Measurements from ENCODE around the gene SPO11.

SPO11 gene

GRCh38 chr20:57291003-57291402 is 38.6 kb upstream of the SPO11 start:
- 71 to 89% methylated on average over 9 to 10 of the region's 10 CpGs for WGBS, 2 experiments (ENCODE audit: insufficient coverage in 2 of 2)

GRCh38 chr20:57291694-57292093 is 37.9 kb upstream of the SPO11 start:
- WGBS, 2 experiments (ENCODE audit: insufficient coverage in 2 of 2) = 96 to 100% methylated on average over 3 to 4 of the region's 6 CpGs
- H3K4me1 ChIP-seq (ENCODE audit: control insufficient read depth, insufficient read depth, low read length, poor library complexity, severe bottlenecking) = peaks cover 9% of the 10 kb centered on the region
- no peak overlapping the region for H3K4me3 ChIP-seq (ENCODE audit: extremely low read depth, insufficient read depth, low read length, poor library complexity, severe bottlenecking)
- no peaks in the 10 kb centered on the region for H3K9me3 ChIP-seq (ENCODE audit: control insufficient read depth, low read length)
- H3K36me3 ChIP-seq (ENCODE audit: control insufficient read depth, insufficient read depth, low read length) = no peaks in the 10 kb centered on the region
- no peak overlapping the region for H3K27ac ChIP-seq (ENCODE audit: low read depth, low read length, severe bottlenecking)

More at GRCh38 chr20:57291003-57291402, 38.6 kb upstream of the SPO11 start:
- no peak overlapping the region for H3K4me3 ChIP-seq (ENCODE audit: extremely low read depth, insufficient read depth, low read length, poor library complexity, severe bottlenecking)
- H3K9me3 ChIP-seq (ENCODE audit: control insufficient read depth, low read length) = no peaks in the 10 kb centered on the region
- no peak overlapping the region for H3K27ac ChIP-seq (ENCODE audit: low read depth, low read length, severe bottlenecking)
- H3K4me1 ChIP-seq (ENCODE audit: control insufficient read depth, insufficient read depth, low read length, poor library complexity, severe bottlenecking) = peaks cover 9% of the 10 kb centered on the region
- no peaks in the 10 kb centered on the region for H3K36me3 ChIP-seq (ENCODE audit: control insufficient read depth, insufficient read depth, low read length)

- peaks cover 3% of the 10 kb centered on the region for H3K4me1 ChIP-seq (ENCODE audit: control insufficient read depth, insufficient read depth, low read length, poor library complexity, severe bottlenecking)
- H3K36me3 ChIP-seq (ENCODE audit: control insufficient read depth, insufficient read depth, low read length) = no peaks in the 10 kb centered on the region
- H3K4me3 ChIP-seq (ENCODE audit: extremely low read depth, insufficient read depth, low read length, poor library complexity, severe bottlenecking) = no peak overlapping the region
- no peaks in the 10 kb centered on the region for H3K9me3 ChIP-seq (ENCODE audit: control insufficient read depth, low read length)
- H3K27ac ChIP-seq (ENCODE audit: low read depth, low read length, severe bottlenecking) = no peak overlapping the region
- WGBS, 2 experiments (ENCODE audit: insufficient coverage in 2 of 2) = 83 to 86% methylated on average over 1 to 2 of the region's 2 CpGs
These were observed 37.0 kb upstream of the SPO11 start for GRCh38 chr20:57292611-57293010.

GRCh38 chr20:57293995-57294394 is 35.6 kb upstream of the SPO11 start:
- H3K4me3 ChIP-seq (ENCODE audit: extremely low read depth, insufficient read depth, low read length, poor library complexity, severe bottlenecking) = no peak overlapping the region
- WGBS, 2 experiments (ENCODE audit: insufficient coverage in 2 of 2) = 78 to 87% methylated on average over 5 to 7 of the region's 7 CpGs
- H3K27ac ChIP-seq (ENCODE audit: low read depth, low read length, severe bottlenecking) = no peak overlapping the region
- no peaks in the 10 kb centered on the region for H3K9me3 ChIP-seq (ENCODE audit: control insufficient read depth, low read length)
- no peaks in the 10 kb centered on the region for H3K4me1 ChIP-seq (ENCODE audit: control insufficient read depth, insufficient read depth, low read length, poor library complexity, severe bottlenecking)
- H3K36me3 ChIP-seq (ENCODE audit: control insufficient read depth, insufficient read depth, low read length) = no peaks in the 10 kb centered on the region

- H3K4me1 ChIP-seq (ENCODE audit: control insufficient read depth, insufficient read depth, low read length, poor library complexity, severe bottlenecking) = no peaks in the 10 kb centered on the region
- WGBS, 2 experiments (ENCODE audit: insufficient coverage in 2 of 2) = 16 to 22% methylated on average over 2 of the region's 3 CpGs
- H3K27ac ChIP-seq (ENCODE audit: low read depth, low read length, severe bottlenecking) = no peak overlapping the region
- H3K36me3 ChIP-seq (ENCODE audit: control insufficient read depth, insufficient read depth, low read length) = no peaks in the 10 kb centered on the region
- no peaks in the 10 kb centered on the region for H3K9me3 ChIP-seq (ENCODE audit: control insufficient read depth, low read length)
- H3K4me3 ChIP-seq (ENCODE audit: extremely low read depth, insufficient read depth, low read length, poor library complexity, severe bottlenecking) = no peak overlapping the region
These were observed 35.1 kb upstream of the SPO11 start for GRCh38 chr20:57294550-57294949.

GRCh38 chr20:57298457-57298856 is 31.1 kb upstream of the SPO11 start:
- Histone ChIP-seq H3K36me3 (ENCODE audit: control insufficient read depth, insufficient read depth, low read length) (no peaks in the 10 kb centered on the region), H3K4me1 (ENCODE audit: control insufficient read depth, insufficient read depth, low read length, poor library complexity, severe bottlenecking) (no peaks in the 10 kb centered on the region), H3K4me3 (ENCODE audit: extremely low read depth, insufficient read depth, low read length, poor library complexity, severe bottlenecking) (no peak overlapping the region), H3K27ac (ENCODE audit: low read depth, low read length, severe bottlenecking) (no peak overlapping the region), H3K9me3 (ENCODE audit: control insufficient read depth, low read length) (no peaks in the 10 kb centered on the region)
- WGBS, 2 experiments (ENCODE audit: insufficient coverage in 2 of 2) = 81 to 89% methylated on average over 2 to 3 of the region's 4 CpGs

GRCh38 chr20:57301026-57301425 is 28.6 kb upstream of the SPO11 start:
- no peaks in the 10 kb centered on the region for H3K36me3 ChIP-seq (ENCODE audit: control insufficient read depth, insufficient read depth, low read length)
- H3K4me1 ChIP-seq (ENCODE audit: control insufficient read depth, insufficient read depth, low read length, poor library complexity, severe bottlenecking) = no peaks in the 10 kb centered on the region
- no peak overlapping the region for H3K4me3 ChIP-seq (ENCODE audit: extremely low read depth, insufficient read depth, low read length, poor library complexity, severe bottlenecking)
- H3K27ac ChIP-seq (ENCODE audit: low read depth, low read length, severe bottlenecking) = no peak overlapping the region
- 76 to 80% methylated on average over 14 of the region's 14 CpGs for WGBS, 2 experiments (ENCODE audit: insufficient coverage in 2 of 2)
- H3K9me3 ChIP-seq (ENCODE audit: control insufficient read depth, low read length) = no peaks in the 10 kb centered on the region

GRCh38 chr20:57306747-57307146 is 22.9 kb upstream of the SPO11 start:
- Histone ChIP-seq H3K27ac (ENCODE audit: low read depth, low read length, severe bottlenecking) (no peak overlapping the region), H3K36me3 (ENCODE audit: control insufficient read depth, insufficient read depth, low read length) (no peaks in the 10 kb centered on the region), H3K4me3 (ENCODE audit: extremely low read depth, insufficient read depth, low read length, poor library complexity, severe bottlenecking) (no peak overlapping the region), H3K9me3 (ENCODE audit: control insufficient read depth, low read length) (no peaks in the 10 kb centered on the region), H3K4me1 (ENCODE audit: control insufficient read depth, insufficient read depth, low read length, poor library complexity, severe bottlenecking) (peaks cover 5% of the 10 kb centered on the region)
- WGBS, 2 experiments (ENCODE audit: insufficient coverage in 2 of 2) = 91 to 98% methylated on average over 4 to 5 of the region's 5 CpGs

GRCh38 chr20:57308451-57309271 is 20.9 kb upstream of the SPO11 start:
- Histone ChIP-seq H3K4me3 (ENCODE audit: extremely low read depth, insufficient read depth, low read length, poor library complexity, severe bottlenecking) (no peak overlapping the region), H3K4me1 (ENCODE audit: control insufficient read depth, insufficient read depth, low read length, poor library complexity, severe bottlenecking) (peaks cover 5% of the 10 kb centered on the region), H3K9me3 (ENCODE audit: control insufficient read depth, low read length) (no peaks in the 10 kb centered on the region), H3K27ac (ENCODE audit: low read depth, low read length, severe bottlenecking) (no peak overlapping the region), H3K36me3 (ENCODE audit: control insufficient read depth, insufficient read depth, low read length) (no peaks in the 10 kb centered on the region)
- 86 to 88% methylated on average over 7 to 9 of the region's 13 CpGs for WGBS, 2 experiments (ENCODE audit: insufficient coverage in 2 of 2)

- peaks cover 5% of the 10 kb centered on the region for H3K4me1 ChIP-seq (ENCODE audit: control insufficient read depth, insufficient read depth, low read length, poor library complexity, severe bottlenecking)
- H3K27ac ChIP-seq (ENCODE audit: low read depth, low read length, severe bottlenecking) = no peak overlapping the region
- H3K9me3 ChIP-seq (ENCODE audit: control insufficient read depth, low read length) = no peaks in the 10 kb centered on the region
- WGBS, 2 experiments (ENCODE audit: insufficient coverage in 2 of 2) = 91 to 99% methylated on average over 7 of the region's 9 CpGs
- H3K36me3 ChIP-seq (ENCODE audit: control insufficient read depth, insufficient read depth, low read length) = no peaks in the 10 kb centered on the region
- H3K4me3 ChIP-seq (ENCODE audit: extremely low read depth, insufficient read depth, low read length, poor library complexity, severe bottlenecking) = no peak overlapping the region
These were observed 20.0 kb upstream of the SPO11 start for GRCh38 chr20:57309544-57310115.
